GM12891 (cell line): Measurements from ENCODE around the gene ASIC3.

Source experiments
- PAX5 ChIP-seq: IDR thresholded peaks from 2 replicates; pipeline ENCODE4 v1.6.1; 2011; ENCODE audit warnings: low read length, moderate library complexity, mild to moderate bottlenecking; ENCODE audit not compliant: insufficient read depth, severe bottlenecking
- POLR2A ChIP-seq: IDR thresholded peaks from 2 replicates; pipeline ENCODE4 v1.6.1; 2011; ENCODE audit warnings: low read depth, low read length, control low read depth
- POLR2AphosphoS5 ChIP-seq: IDR thresholded peaks from 2 replicates; pipeline ENCODE4 v1.6.1; 2011; ENCODE audit warnings: low read depth, low read length, control low read depth
- POU2F2 ChIP-seq: IDR thresholded peaks from 2 replicates; pipeline ENCODE4 v1.6.1; 2011; ENCODE audit warnings: low read depth, mild to moderate bottlenecking, control low read depth, low read length, moderate library complexity
- SPI1 ChIP-seq: IDR thresholded peaks from 2 replicates; pipeline ENCODE4 v1.6.1; 2011; ENCODE audit warnings: low read depth, low read length, control low read depth
- TAF1 ChIP-seq: IDR thresholded peaks from 2 replicates; pipeline ENCODE4 v1.6.1; 2011; ENCODE audit warnings: low read depth, low read length, control low read depth

DNA sequence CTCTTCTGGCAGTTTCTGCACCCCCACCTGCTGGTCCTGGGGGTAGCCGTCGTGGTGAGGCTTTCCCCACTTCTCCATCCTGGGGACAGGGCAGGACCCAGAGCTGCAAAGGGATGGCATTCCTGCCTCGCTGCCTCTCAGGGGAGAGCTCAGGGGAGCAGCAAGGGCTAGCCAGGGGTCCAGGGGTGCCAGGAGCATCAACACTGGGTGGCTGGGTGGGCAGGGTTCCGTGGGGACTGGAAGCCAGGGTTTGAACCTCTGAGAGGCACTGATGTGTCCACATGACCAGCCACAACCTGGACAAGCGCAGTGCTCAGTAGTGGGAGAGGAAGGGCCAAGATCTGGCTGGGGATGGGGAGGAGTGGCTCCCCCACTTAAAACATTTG is 14.5 kb upstream of the ASIC3 start:
- TF ChIP-seq POLR2A (no peak), TAF1 (no peak), POLR2AphosphoS5 (no peak), POU2F2 (no peak), SPI1 (no peak), PAX5 (no peak)
